ENCODE results near the gene IRS2.

DNA sequence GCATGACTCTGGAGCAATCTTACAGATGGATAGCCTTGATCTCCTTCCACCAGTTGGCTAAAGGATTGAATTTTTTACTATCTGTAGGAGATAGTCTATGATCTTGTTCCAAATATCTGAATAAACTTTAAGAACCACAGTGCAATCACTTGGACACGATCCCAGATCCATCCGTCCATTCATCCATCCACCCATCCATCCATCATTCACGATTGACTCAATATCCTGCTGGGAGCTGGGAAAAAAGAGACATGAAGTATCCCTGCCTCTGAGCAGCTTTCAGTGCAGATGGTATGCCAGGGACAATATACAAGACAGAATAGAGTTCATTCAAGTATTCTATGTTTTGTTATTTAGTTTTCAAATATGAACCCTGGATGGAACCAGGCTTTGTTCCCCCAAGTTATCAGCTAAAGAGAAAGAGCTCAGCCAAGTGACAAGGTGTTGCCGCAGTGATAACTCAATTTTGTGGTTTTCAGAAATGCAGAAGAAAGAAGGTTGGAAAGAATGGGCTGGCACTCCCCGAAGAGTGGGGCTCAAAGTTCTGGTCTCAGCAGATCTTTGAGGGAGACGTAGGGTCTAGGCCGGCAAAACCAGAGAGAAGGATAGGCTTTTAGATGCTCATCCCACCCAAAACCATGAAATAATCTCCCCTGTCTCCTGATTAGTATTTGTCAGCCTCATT lies 66.3 kb downstream of the IRS2 start:
- TF ChIP-seq, protein P1, sequence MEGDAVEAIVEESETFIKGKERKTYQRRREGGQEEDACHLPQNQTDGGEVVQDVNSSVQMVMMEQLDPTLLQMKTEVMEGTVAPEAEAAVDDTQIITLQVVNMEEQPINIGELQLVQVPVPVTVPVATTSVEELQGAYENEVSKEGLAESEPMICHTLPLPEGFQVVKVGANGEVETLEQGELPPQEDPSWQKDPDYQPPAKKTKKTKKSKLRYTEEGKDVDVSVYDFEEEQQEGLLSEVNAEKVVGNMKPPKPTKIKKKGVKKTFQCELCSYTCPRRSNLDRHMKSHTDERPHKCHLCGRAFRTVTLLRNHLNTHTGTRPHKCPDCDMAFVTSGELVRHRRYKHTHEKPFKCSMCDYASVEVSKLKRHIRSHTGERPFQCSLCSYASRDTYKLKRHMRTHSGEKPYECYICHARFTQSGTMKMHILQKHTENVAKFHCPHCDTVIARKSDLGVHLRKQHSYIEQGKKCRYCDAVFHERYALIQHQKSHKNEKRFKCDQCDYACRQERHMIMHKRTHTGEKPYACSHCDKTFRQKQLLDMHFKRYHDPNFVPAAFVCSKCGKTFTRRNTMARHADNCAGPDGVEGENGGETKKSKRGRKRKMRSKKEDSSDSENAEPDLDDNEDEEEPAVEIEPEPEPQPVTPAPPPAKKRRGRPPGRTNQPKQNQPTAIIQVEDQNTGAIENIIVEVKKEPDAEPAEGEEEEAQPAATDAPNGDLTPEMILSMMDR (IDR thresholded peaks at IDR 0.05), result no peak
- TF ChIP-seq POLR2A (IDR thresholded peaks at IDR 0.05), result no peak

Measured in upper lobe of left lung (tissue), 4 donors.